DOHH2 (cell line): ENCODE data around the gene GLB1L2.

Experiments
- H3F3A ChIP-seq: fragments of 200-600 bp; sonication (generic), shearing (Covaris generic); 2 replicates; pipeline ENCODE4 v1.6.0; 2016; ENCODE audit warnings: antibody characterized with exemption, mild to moderate bottlenecking; ENCODE audit not compliant: control insufficient read depth, insufficient read depth
- H3K27ac ChIP-seq: fragments of 200-600 bp; sonication (generic); 2 replicates; pipeline ENCODE4 v1.5.1; 2014; ENCODE audit warnings: low read depth, mild to moderate bottlenecking, low read length, moderate library complexity
- H3K27me3 ChIP-seq: fragments of 200-600 bp; sonication (generic); 2 replicates; pipeline ENCODE4 v1.6.1; 2014; ENCODE audit warnings: mild to moderate bottlenecking, low read length, mixed read lengths; ENCODE audit not compliant: control insufficient read depth
- H3K36me3 ChIP-seq: fragments of 200-600 bp; sonication (generic); 2 replicates; pipeline ENCODE4 v1.6.1; 2014; ENCODE audit warnings: mild to moderate bottlenecking, low read length, moderate library complexity, mixed read lengths; ENCODE audit not compliant: control insufficient read depth
- H3K4me1 ChIP-seq: fragments of 200-600 bp; sonication (generic); 2 replicates; pipeline ENCODE4 v1.6.1; 2014; ENCODE audit warnings: mild to moderate bottlenecking, low read length, mixed read lengths; ENCODE audit not compliant: control insufficient read depth
- H3K4me2 ChIP-seq: fragments of 200-600 bp; sonication (generic); 2 replicates; pipeline ENCODE4 v1.6.0; 2014; ENCODE audit warnings: mild to moderate bottlenecking, low read length, moderate library complexity
- H3K4me3 ChIP-seq: fragments of 200-600 bp; sonication (generic); 2 replicates; pipeline ENCODE4 v1.5.1; 2014; ENCODE audit warnings: mild to moderate bottlenecking, low read length, mixed read lengths
- H3K79me2 ChIP-seq: fragments of 200-600 bp; sonication (generic); 2 replicates; pipeline ENCODE4 v1.6.1; 2014; ENCODE audit warnings: mild to moderate bottlenecking, low read length, mixed read lengths; ENCODE audit not compliant: control insufficient read depth
- H3K9me2 ChIP-seq: fragments of 200-600 bp; sonication (generic); replicated peaks from 2 replicates; pipeline ENCODE4 v1.6.1; 2014; ENCODE audit warnings: mild to moderate bottlenecking, low read length, mixed read lengths; ENCODE audit not compliant: control insufficient read depth
- H3K9me3 ChIP-seq: fragments of 200-600 bp; sonication (generic); 2 replicates; pipeline ENCODE4 v1.6.1; 2014; ENCODE audit warnings: antibody characterized with exemption, low read length, mixed read lengths; ENCODE audit not compliant: control insufficient read depth, insufficient read depth
- H4K20me1 ChIP-seq: fragments of 200-600 bp; sonication (generic); 2 replicates; pipeline ENCODE4 v1.6.0; 2014; ENCODE audit warnings: low read depth, mild to moderate bottlenecking, antibody characterized with exemption, low read length, moderate library complexity; ENCODE audit not compliant: control insufficient read depth, insufficient read depth
- EZH2phosphoT487 ChIP-seq: fragments of 200-600 bp; sonication (generic); IDR thresholded peaks from 2 replicates; pipeline ENCODE4 v1.6.1; 2017; ENCODE audit warnings: borderline replicate concordance, mild to moderate bottlenecking, antibody characterized with exemption, low read length, moderate library complexity, mixed read lengths
- TF ChIP-seq, protein P1 (sequence below): fragments of 200-600 bp; sonication (generic); IDR thresholded peaks from one replicate; pipeline ENCODE4 v1.5.1; 2014; ENCODE audit warnings: antibody characterized with exemption, mild to moderate bottlenecking, low read depth, low read length; ENCODE audit not compliant: poor library complexity, severe bottlenecking

The GLB1L2 gene

DNA sequence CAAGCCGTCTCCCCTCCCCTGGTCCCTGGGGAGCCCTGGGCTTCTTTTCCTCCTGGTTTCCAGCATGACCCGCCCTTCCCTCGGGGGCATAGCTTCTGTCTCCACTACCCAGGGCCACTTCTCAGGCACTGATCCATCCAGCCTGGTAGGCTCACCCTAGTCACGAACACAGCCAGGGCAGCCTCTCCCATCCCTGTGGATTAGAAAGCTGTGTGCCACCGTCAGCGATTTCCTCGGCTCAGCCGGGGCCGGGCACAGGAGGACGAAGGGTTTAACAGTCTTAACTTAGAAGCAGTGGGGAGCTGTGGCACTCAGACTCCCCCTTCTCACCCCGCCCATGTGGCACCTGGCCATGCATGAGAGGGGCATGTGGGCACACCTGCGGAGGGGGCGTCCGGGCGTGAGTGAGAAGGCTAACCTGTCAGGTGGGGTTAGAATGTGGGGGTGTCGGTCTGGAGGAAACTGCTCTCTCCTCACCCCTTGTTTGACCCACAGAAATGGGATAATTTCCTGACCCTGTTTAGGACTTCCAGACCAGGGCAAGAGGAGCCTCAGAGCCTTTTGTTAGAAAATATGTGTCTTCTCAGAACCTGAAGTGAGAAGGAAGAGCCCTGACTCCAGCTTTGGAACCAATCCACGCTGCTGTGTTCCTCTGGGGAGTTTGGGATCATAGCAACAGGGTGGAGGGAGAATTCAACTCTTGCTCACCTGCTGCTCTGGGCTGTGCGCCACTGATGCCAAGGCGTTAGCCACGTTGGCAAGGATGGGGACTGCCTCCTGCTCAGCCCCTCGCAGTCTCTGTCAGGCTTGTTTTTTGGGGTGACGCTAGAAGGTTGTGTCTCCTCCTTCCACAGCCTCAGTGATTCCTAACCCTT lies 14.6 kb downstream of the GLB1L2 start:
- Histone ChIP-seq H3K27me3 (peaks cover 13% of the 10 kb centered on the region), H3K27ac (no peak overlapping the region), H3K9me3 (no peaks in the 10 kb centered on the region), H3K4me2 (no peak overlapping the region), H3K79me2 (no peaks in the 10 kb centered on the region), H3K36me3 (no peaks in the 10 kb centered on the region), H4K20me1 (no peaks in the 10 kb centered on the region), H3K4me1 (no peaks in the 10 kb centered on the region), H3K4me3 (no peak overlapping the region), H3F3A (no peaks in the 10 kb centered on the region), H3K9me2 (no peaks in the 10 kb centered on the region)
- TF ChIP-seq EZH2phosphoT487, result no peak
- TF ChIP-seq, protein P1, sequence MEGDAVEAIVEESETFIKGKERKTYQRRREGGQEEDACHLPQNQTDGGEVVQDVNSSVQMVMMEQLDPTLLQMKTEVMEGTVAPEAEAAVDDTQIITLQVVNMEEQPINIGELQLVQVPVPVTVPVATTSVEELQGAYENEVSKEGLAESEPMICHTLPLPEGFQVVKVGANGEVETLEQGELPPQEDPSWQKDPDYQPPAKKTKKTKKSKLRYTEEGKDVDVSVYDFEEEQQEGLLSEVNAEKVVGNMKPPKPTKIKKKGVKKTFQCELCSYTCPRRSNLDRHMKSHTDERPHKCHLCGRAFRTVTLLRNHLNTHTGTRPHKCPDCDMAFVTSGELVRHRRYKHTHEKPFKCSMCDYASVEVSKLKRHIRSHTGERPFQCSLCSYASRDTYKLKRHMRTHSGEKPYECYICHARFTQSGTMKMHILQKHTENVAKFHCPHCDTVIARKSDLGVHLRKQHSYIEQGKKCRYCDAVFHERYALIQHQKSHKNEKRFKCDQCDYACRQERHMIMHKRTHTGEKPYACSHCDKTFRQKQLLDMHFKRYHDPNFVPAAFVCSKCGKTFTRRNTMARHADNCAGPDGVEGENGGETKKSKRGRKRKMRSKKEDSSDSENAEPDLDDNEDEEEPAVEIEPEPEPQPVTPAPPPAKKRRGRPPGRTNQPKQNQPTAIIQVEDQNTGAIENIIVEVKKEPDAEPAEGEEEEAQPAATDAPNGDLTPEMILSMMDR, result no peak

DNA sequence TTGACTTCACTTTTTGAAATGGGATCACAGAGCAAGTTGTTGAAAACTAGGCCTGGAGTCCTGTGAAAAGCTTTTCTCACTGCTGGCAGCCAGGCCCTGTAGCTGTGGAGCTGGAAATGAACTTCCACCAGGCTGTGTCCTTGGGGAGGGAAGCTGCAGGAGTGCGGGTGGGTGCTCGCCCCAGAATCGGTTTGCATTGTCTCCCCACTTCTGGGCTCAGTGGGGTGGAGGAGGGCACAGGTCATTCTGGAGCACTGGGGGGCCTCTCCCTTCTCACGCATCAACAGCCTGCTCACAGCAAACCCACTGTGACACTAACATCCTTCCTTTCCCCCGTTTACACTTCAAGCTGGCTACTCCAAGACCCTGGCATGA lies 15.2 kb downstream of the GLB1L2 start:
- no peaks in the 10 kb centered on the region for H3K79me2 ChIP-seq
- no peaks in the 10 kb centered on the region for H3K36me3 ChIP-seq
- H3K27me3 ChIP-seq, result peaks cover 13% of the 10 kb centered on the region
- no peaks in the 10 kb centered on the region for H3K4me1 ChIP-seq
- no peaks in the 10 kb centered on the region for H3K9me2 ChIP-seq
- no peaks in the 10 kb centered on the region for H3F3A ChIP-seq
- TF ChIP-seq EZH2phosphoT487, result no peak
- TF ChIP-seq, protein P1, result no peak
- H3K4me3 ChIP-seq, result no peak overlapping the region
- H3K9me3 ChIP-seq, result no peaks in the 10 kb centered on the region
- no peaks in the 10 kb centered on the region for H4K20me1 ChIP-seq
- H3K4me2 ChIP-seq, result no peak overlapping the region
- no peak overlapping the region for H3K27ac ChIP-seq

DNA sequence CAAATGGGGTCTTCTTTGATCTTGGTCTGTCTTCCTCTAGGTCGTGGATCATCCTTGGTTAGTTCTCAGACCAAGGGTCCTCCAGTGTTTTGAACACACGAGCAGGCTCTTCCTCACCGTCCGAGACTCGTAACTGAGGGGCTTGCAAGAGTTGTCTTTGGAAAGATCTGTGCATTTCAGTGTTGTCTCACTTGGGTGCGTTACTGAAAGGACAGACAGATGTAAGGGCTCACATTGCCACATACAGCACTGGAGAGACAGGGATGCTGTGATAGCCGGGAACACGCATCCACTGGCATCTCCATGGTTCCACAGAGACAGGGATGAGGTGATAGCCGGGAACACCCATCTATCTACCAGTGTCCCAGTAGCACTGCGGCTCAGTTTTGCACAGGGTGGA lies 15.7 kb downstream of the GLB1L2 start:
- TF ChIP-seq, protein P1, result no peak
- TF ChIP-seq EZH2phosphoT487, result no peak
- H3K4me3 ChIP-seq, result no peak overlapping the region
- H3K9me3 ChIP-seq, result no peaks in the 10 kb centered on the region
- H3K36me3 ChIP-seq, result no peaks in the 10 kb centered on the region
- no peak overlapping the region for H3K27ac ChIP-seq
- no peak overlapping the region for H3K4me2 ChIP-seq
- no peaks in the 10 kb centered on the region for H3F3A ChIP-seq
- no peaks in the 10 kb centered on the region for H3K4me1 ChIP-seq
- no peaks in the 10 kb centered on the region for H4K20me1 ChIP-seq
- no peaks in the 10 kb centered on the region for H3K79me2 ChIP-seq
- no peaks in the 10 kb centered on the region for H3K9me2 ChIP-seq
- H3K27me3 ChIP-seq, result peaks cover 13% of the 10 kb centered on the region
